Fibroblast of mammary gland (primary cell): ENCODE measurements around the gene PKD1.

Source experiments
- DNase-seq: peaks from one replicate; pipeline ENCODE4 v3.0.0-alpha.2; 2010; ENCODE audit warnings: low read depth
- H3K4me3 ChIP-seq: 2 replicates; pipeline ENCODE4 v1.5.1; 2011; ENCODE audit warnings: low read depth, mild to moderate bottlenecking, low read length, moderate library complexity; ENCODE audit not compliant: control insufficient read depth
- CTCF ChIP-seq: conservative IDR thresholded peaks from 2 replicates; pipeline ENCODE4 v1.5.1; 2011; ENCODE audit warnings: low read depth, low read length, inconsistent platforms; ENCODE audit not compliant: control insufficient read depth, insufficient read depth

Gene PKD1

GRCh38 chr16:2058420-2058819, 77.3 kb downstream of the PKD1 start:
- TF ChIP-seq CTCF, result no peak
- no peak overlapping the region for H3K4me3 ChIP-seq
- no peak for DNase-seq

- no peak for TF ChIP-seq CTCF
- no peak overlapping the region for H3K4me3 ChIP-seq
- no peak for DNase-seq
These were observed 78.3 kb downstream of the PKD1 start for GRCh38 chr16:2057438-2057837.

GRCh38 chr16:2056681-2057407, 78.9 kb downstream of the PKD1 start:
- no peak for DNase-seq
- peak; percentile 14 for TF ChIP-seq CTCF
- no peak overlapping the region for H3K4me3 ChIP-seq

- DNase-seq, result peak; percentile 35
- H3K4me3 ChIP-seq, result no peak overlapping the region
- peak; percentile 6 for TF ChIP-seq CTCF
These were observed 79.6 kb downstream of the PKD1 start for GRCh38 chr16:2056077-2056476.

GRCh38 chr16:2054543-2055245, 81.0 kb downstream of the PKD1 start:
- DNase-seq, result no peak
- no peak for TF ChIP-seq CTCF
- no peak overlapping the region for H3K4me3 ChIP-seq

- TF ChIP-seq CTCF, result no peak
- no peak overlapping the region for H3K4me3 ChIP-seq
- no peak for DNase-seq
These were observed 81.8 kb downstream of the PKD1 start for GRCh38 chr16:2053897-2054296.
